CD4-positive, alpha-beta T cell treated with Interleukin-4 for 1 hour (primary cell): ENCODE measurements around the gene KLF15.

Source experiments
- DNase-seq, 2 donors: peaks; one replicate each; pipeline ENCODE4 v3.0.0-alpha.2; 2020 to 2022

The KLF15 gene

DNA sequence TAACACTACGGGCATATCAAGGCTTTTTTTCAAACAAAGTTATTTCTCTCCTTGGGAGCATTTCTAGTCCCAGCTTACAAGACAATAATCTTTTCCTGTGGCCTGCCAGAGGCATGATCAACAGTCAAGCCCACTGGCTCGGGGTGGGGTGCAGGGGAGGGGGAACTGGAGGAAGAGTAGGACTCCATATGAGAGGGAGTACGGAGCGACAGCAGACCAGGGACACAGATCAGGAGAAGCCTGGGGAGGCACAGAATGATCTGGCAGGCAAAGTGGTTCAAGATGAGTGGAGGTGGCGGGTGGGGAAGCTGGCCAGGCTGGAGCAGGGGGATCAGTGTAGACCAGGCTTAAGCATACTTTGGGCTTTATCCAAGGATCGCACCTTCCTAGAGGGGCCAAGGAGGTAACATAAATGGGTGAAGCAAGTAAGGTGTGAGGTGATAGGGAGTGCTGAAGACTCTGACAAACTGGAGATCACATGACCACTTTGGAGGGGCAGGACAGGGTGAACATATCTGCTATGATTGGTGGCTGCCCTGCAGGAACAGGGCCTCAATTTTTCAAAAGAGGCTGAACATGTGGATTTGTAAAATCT is 37.4 kb downstream of the KLF15 start:
- DNase-seq, result no peak

DNA sequence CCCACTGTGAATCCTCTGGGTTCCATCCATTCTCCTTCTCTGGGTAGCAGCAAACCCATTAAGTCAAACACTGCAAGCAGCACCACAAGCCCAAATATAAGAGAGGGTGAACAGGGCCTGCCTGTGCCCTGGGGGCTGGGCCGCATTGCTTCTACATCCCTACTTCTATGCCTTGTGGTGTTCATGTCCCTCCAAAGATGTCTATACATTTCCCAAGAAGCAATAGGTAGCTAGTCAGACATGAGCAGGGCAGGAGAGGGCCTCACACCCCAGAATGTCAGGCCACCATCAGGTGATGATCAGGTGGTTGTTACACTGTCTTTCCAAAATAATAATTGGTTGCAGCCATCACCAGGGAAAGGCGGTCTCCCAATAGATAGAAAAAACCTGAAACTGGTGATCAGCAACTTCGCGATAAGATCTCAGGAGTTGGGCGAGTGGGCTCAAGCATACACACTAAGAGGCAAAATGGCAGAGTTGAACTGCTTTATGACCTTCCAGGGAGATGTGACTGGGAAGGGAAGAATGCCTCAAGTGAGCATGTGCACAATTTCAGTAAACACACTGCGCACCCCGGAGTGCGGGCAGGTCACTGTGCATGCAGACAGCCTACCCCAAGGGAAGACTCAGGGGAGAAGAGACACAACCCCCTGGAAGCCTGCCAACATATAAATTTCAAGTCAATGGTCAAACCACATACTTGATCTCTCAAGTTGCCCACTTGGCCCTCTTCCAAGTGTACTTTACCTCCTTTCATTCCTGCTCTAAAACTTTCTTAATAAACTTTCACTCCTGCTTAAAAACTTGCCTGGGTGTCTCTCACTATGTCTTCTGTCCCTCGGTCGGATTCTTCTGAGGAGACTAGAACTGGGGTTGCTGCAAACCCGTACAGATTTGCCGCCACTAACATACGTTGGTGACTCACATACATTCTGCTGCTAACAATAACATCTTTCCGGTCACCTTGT is 39.9 kb downstream of the KLF15 start:
- no peak for DNase-seq

DNA sequence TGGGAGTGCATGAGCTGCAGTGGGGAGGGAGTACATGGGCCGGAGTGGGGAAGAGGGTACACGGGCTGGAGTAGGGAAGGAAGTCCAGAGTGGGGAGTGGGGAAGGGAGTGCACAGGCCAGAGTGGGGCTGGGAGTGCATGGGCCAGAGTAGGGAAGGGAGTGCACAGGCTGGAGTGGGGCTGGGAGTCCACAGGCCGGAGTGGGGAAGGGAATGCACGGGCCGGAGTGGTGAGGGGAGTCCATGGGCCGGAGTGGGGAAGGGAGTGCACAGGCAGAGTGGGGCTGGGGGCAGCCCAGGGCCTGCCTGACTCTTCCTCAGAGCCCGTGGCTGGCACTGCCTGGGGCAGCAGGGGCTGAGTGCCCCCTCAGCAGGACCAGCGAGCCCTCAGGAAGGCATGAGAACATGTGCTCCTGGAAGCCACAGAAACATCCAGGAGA is 40.7 kb downstream of the KLF15 start:
- no peak for DNase-seq

DNA sequence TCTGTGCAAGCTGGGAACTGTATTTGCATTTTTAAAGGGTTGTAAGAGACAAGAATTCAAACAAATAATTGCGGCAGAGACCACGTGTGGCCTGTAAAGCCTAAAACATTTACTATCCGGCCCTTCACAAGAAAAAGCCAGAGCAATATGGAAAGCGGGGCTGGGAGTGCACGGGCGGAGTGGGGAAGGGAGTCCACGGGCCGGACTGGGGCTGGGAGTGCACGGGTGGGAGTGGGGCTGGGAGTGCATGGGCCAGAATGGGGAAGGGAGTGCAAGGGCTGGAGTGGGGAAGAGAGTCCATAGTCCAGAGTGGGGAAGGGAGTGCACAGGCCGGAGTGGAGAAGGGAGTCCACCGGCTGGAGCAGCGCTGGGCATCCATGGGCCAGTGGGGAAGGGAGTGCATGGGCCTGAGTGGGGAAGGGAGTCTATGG is 41.2 kb downstream of the KLF15 start:
- no peak for DNase-seq

GRCh38 chr3:126314790-126315658 is 42.2 kb downstream of the KLF15 start:
- no peak for DNase-seq

GRCh38 chr3:126314305-126314789 is 42.9 kb downstream of the KLF15 start:
- DNase-seq, result no peak

GRCh38 chr3:126313580-126314304 is 43.5 kb downstream of the KLF15 start:
- DNase-seq, result no peak

- DNase-seq, result no peak
These were observed 44.0 kb downstream of the KLF15 start for GRCh38 chr3:126313166-126313565.

DNA sequence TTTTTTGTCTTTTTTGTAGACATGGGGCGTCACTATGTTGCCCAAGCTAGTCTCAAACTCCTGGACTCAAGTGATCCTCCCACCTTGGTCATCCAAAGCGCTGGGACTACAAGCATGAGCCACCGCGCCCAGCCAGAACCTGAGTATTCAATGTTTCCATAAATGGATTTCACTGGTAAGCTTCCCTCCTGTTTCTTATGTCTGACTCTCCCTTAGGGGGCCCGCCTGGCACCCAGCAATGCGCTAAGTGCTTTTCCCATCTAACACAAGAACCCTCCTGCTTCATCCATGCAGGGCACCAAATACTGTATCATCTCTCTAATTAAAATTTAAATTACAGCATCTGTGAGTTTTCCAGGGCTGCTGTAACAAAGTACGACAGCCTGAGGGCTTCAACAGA is 44.9 kb downstream of the KLF15 start:
- DNase-seq, result no peak

DNA sequence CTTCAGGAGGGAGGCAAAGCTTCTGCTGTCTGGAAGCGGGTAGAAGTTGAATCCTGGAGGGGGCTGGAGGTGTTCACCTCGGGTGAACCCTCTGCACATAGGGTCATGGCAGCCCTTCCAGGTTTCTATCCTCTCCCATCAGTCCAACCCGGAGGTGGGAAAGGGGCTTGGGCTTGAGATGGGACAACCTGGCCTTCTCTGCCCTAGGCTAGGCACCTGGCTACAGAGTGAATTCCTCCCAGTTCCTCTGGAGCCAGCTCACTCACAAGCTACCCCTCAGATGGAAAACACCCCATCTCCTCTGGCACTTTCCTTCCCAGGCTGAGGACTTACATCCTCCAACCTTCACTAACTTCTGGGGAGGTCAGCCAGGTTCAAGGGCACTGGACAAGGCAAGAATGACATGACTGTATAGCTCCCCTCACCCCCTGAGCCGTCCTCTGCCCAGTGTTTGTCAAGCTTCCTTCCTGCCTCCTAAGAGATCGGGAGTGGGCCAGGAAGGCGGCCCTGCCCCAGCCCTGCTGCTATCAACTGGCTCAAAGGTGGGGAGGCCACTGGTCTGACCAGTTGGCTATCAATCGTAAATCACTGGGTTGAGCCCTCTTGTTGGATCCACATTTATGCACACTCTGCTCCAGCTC is 45.8 kb downstream of the KLF15 start:
- DNase-seq, result no peak

GRCh38 chr3:126310816-126311215 is 46.4 kb downstream of the KLF15 start:
- DNase-seq, result no peak

- no peak for DNase-seq
These were observed 47.1 kb downstream of the KLF15 start for GRCh38 chr3:126309861-126310655.

- DNase-seq, result no peak
These were observed 48.0 kb downstream of the KLF15 start for GRCh38 chr3:126309165-126309564.

DNA sequence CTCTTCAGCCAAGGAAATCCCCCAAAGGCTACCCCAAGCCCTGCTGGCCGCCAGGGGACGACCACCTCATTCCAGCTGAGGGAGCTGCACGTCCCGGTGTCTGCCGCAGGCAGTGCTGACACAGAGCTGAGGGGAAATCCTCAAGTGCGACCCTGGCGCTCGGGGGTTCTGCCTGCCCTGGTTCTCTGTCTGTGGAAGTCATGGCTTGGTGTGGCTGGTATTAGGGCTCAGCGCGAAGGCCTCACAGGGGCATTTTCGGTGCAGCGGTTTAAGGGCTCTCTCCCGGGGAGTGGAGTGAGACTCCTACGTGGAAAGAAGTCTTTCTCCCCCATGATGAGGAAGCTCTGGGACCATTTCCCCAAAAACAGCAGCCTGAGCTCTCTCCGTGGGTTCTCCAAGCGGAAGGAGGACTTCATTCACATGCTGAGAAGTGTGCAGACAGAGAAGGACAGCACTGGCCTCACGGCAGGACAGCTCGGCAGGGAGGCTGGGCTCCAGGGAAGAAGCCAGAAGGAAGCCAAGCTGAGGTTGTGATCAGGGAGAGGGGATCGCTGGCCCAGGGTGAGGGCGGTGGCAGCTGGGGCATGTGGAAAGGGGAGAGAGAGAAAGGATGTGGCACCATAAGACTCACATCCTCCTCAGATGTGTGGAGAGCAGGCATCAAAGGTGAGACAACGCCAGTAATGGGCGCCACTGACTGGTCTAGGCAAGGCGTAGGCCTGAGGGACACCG is 48.6 kb downstream of the KLF15 start:
- no peak for DNase-seq

DNA sequence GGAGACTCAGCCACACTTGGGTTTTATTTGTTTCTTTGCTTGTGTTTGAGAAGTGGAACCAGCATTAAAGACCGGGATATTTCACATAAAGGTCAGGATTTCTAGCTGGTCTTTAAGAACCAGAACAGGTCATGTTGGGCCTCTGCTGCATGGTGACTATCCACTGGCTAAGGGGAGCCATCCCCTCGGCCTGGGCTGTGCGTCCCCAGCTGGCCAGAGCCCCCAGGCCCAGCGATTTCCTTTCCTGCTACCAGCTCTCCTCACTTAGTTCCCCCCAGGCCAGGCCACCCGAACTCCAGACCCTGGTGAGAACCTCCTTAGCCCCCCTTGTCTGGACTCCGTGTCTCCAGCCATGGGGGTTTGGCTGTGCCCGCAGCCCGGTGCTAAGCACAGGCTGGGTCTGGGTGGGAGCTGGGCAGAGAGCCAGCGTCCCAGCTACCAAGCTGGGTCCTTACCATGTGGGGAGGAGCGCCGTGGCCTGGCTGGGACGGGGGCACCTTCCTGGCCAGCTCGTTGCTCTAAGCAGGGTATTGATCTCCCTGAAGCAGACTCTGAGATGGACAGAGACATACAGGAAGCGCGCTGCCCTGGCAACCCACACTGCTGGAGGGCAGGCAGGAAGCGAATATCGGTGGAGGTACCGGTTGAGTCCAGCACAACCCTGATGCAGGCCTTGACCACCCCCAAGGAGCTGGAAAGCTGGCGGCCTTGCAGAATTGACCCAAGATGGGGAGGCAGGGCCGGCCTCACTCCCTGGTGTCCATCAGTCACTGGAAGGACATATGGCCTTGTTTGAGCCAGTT is 49.4 kb downstream of the KLF15 start:
- DNase-seq, result no peak

DNA sequence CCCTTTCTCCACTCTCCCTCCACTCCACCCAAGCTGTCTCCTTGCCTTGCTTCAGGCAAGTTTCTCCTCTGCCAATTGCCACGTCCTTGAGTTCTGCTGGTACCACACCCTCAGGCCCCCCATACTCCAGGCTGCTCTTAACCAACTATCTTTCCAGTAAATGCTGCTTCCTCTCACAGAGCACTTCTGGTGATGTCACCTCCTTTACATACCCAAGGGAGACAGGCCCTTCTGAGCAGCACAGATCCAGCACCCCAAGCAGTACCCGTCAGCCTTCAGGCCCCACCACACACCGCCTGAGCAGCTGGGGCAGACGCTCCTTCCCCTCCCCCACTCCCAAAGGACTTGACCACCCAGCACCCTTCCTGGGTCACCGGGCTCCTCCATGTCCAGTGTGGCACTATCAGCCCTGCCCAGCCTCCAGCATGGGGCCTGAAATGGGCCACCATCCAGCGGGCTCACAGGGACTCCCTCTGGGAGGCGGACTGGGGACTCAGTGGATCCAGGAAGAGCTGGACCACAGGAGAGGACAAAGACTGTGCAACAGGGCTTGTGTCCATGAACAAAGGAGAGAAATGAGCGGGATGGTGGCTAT is 50.2 kb downstream of the KLF15 start:
- DNase-seq, result no peak

DNA sequence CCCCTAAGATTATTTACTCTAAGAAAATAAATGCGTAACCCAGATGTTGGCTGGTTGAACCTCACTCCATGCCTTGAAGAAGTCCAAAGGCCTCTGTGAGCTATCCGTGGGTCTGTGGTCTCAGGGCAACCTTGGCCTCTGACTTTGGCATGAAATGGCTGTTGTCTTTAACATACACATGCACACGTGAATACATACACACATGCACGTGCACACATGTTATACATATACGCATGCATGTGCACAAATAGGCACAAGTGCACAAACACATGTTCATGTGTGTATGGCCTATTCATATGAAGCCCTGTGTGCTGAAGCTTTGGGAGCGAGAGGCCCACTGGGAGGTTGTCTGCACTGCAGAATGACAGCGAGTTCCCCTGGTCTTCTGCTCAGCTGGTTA is 50.8 kb downstream of the KLF15 start:
- DNase-seq, result no peak

DNA sequence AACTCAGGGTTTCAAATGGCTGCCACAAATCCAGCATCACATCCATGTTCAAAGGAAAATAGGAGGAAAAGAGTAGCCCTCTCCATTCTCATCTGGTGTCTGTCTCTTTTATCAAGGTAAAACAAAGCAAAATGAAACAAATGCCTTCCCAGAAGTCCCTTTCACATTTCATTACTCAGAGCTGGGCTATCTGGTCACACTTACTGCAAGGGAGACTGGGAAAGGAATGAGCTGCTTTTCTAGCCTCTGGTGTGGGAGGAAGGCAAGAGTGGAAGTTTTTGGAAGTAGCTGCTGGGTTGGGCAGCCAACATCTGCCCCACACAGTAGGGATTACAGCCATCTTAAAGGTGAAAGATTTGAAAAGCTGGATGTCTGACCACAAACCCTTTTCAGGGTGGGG is 51.8 kb downstream of the KLF15 start:
- no peak for DNase-seq

- no peak for DNase-seq
These were observed 52.5 kb downstream of the KLF15 start for GRCh38 chr3:126304704-126305103.
